GM12874 (cell line): ENCODE data around the gene PEX1.

Experiments
- TF ChIP-seq, protein P1 (sequence below): IDR thresholded peaks from 2 replicates; pipeline ENCODE4 v1.5.1; 2011; ENCODE audit warnings: low read depth, mild to moderate bottlenecking, control low read depth, low read length, moderate library complexity; ENCODE audit not compliant: insufficient read depth

Gene PEX1

DNA sequence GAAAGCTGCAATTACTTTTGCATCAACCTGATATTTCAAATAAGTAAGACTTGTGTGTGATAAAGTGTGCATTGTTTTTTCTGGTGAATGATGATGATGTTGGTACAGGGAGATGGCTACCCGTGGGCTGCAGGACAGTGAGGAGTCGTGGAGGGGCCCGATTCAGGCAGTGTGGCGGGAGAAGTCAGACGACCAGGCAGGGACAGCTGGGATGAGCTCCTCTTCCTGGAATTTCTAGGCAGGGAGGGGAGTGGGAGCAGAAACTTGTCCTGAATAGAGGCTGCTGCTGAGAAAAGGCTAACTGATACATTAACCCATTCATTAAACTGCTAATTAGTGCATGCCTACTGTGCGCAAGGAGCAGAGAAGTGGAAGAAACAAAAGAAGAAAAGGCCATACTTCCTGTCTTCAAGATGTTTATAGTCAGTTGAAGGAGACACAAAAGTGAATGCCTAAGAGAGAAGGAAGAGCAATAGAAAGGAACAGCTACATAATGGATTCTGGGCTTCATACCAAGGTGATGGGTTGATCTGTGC, 90.3 kb downstream of the PEX1 start:
- TF ChIP-seq, protein P1, sequence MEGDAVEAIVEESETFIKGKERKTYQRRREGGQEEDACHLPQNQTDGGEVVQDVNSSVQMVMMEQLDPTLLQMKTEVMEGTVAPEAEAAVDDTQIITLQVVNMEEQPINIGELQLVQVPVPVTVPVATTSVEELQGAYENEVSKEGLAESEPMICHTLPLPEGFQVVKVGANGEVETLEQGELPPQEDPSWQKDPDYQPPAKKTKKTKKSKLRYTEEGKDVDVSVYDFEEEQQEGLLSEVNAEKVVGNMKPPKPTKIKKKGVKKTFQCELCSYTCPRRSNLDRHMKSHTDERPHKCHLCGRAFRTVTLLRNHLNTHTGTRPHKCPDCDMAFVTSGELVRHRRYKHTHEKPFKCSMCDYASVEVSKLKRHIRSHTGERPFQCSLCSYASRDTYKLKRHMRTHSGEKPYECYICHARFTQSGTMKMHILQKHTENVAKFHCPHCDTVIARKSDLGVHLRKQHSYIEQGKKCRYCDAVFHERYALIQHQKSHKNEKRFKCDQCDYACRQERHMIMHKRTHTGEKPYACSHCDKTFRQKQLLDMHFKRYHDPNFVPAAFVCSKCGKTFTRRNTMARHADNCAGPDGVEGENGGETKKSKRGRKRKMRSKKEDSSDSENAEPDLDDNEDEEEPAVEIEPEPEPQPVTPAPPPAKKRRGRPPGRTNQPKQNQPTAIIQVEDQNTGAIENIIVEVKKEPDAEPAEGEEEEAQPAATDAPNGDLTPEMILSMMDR = no peak
